HCEC 1CT (cell line): Measurements from ENCODE around the gene SCAPER.
"Not testable (repeated sequence)": the region's sequence is repeated elsewhere in the genome, so short reads cannot be mapped to it uniquely, and the experiment has no call there.

Experiments
- DNase-seq: peaks from one replicate; pipeline ENCODE4 v3.0.0-alpha.2; 2017

SCAPER gene

GRCh38 chr15:76465728-76466127 lies 439.4 kb downstream of the SCAPER start:
- no peak for DNase-seq

- no peak for DNase-seq
These were observed 440.9 kb downstream of the SCAPER start for GRCh38 chr15:76464247-76464646.

- no peak for DNase-seq
These were observed 444.3 kb downstream of the SCAPER start for GRCh38 chr15:76460871-76461270.

GRCh38 chr15:76460347-76460746 lies 444.8 kb downstream of the SCAPER start:
- DNase-seq, result no peak

GRCh38 chr15:76451540-76451939 lies 453.6 kb downstream of the SCAPER start:
- no peak for DNase-seq

- no peak for DNase-seq
These were observed 455.7 kb downstream of the SCAPER start for GRCh38 chr15:76449455-76449854.

GRCh38 chr15:76448755-76449154 lies 456.4 kb downstream of the SCAPER start:
- DNase-seq, result no peak

GRCh38 chr15:76447728-76448441 lies 457.3 kb downstream of the SCAPER start:
- DNase-seq, result no peak

GRCh38 chr15:76440441-76440840 lies 464.7 kb downstream of the SCAPER start:
- no peak for DNase-seq

- DNase-seq, result no peak
These were observed 465.6 kb downstream of the SCAPER start for GRCh38 chr15:76439542-76439941.

GRCh38 chr15:76433798-76434400 lies 471.2 kb downstream of the SCAPER start:
- DNase-seq, result peak; percentile 28

GRCh38 chr15:76433036-76433435 lies 472.1 kb downstream of the SCAPER start:
- DNase-seq, result not testable (repeated sequence)

- DNase-seq, result no peak
These were observed 472.5 kb downstream of the SCAPER start for GRCh38 chr15:76432604-76433003.

- no peak for DNase-seq
These were observed 473.2 kb downstream of the SCAPER start for GRCh38 chr15:76431971-76432370.

GRCh38 chr15:76430711-76431110 lies 474.4 kb downstream of the SCAPER start:
- not testable (repeated sequence) for DNase-seq

GRCh38 chr15:76429661-76430060 lies 475.5 kb downstream of the SCAPER start:
- DNase-seq, result no peak

- no peak for DNase-seq
These were observed 478.2 kb downstream of the SCAPER start for GRCh38 chr15:76426941-76427340.

GRCh38 chr15:76418352-76419140 lies 486.6 kb downstream of the SCAPER start:
- no peak for DNase-seq

GRCh38 chr15:76401285-76401684 lies 503.9 kb downstream of the SCAPER start:
- peak; percentile 64 for DNase-seq

- DNase-seq, result no peak
These were observed 506.6 kb downstream of the SCAPER start for GRCh38 chr15:76398317-76399104.

GRCh38 chr15:76393614-76394013 lies 511.5 kb downstream of the SCAPER start:
- DNase-seq, result no peak

GRCh38 chr15:76391847-76392246 lies 513.3 kb downstream of the SCAPER start:
- DNase-seq, result no peak

- no peak for DNase-seq
These were observed 513.8 kb downstream of the SCAPER start for GRCh38 chr15:76391309-76391708.
